GM18868 (cell line): ENCODE data around the gene ZRANB2.

Experiments used
- ATAC-seq: cut with Tn5 transposase; IDR thresholded peaks from one replicate; pipeline ENCODE4 v1.9.1; 2021; ENCODE audit warnings: mild to moderate bottlenecking, moderate library complexity; ENCODE audit not compliant: unreplicated experiment

ZRANB2 gene

DNA sequence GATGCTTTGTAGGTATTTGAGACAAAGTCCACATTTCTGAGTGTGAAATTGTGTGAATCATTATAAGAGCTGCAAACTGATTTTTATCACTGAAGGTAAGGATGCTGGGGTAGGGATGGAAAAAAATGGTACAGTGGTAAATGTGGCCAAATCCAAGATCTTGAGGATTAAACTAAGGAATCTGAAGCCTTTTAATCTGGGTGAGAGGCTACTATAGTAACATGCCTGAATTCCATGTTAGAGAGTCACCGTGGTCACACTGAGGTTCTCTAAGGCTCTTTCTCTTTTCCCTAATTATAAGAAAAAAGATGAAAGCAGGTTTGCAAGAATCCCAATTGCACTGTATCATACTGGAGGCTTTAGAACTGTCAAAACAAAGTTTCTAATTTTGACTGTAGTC lies 50.8 kb downstream of the ZRANB2 start:
- no peak for ATAC-seq

DNA sequence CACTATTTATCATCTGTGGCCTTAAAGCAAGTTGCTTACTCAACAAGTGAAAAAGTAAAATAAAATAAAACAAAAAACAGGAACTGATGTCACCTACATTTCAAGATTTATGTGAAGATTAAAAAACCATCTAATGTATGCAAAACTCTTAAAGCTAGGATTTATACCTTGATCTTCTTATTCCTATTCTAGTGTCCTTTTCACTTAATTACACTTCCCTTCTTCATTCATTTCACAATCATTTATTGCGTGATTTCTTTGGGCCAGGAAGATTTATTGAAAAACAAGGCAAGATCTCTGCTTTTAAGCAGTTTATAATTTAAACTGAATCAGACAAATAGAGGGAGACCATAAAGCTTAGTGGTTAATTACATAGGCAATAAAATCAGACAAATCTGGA lies 51.9 kb downstream of the ZRANB2 start:
- ATAC-seq, result no peak

DNA sequence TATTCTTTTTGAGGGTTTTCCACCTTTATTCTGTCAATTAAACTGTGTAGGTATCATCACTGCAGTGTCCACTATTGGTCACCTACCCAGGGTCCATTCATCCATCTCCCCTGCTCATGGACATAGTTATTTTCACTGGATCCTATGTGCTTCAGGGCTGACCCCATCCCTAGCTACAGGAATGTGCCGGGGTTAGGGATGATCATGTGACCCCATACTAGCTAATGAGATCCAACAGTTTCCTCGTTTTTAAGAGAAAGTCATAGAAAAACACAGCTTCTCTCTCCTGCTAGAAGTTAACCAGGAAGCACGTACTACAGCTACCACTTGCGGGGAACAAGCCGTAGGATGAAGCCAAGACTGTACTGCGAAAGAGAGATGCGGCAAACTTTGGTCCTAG lies 52.8 kb downstream of the ZRANB2 start:
- no peak for ATAC-seq

GRCh38 chr1:71026093-71026492 lies 54.7 kb downstream of the ZRANB2 start:
- no peak for ATAC-seq

DNA sequence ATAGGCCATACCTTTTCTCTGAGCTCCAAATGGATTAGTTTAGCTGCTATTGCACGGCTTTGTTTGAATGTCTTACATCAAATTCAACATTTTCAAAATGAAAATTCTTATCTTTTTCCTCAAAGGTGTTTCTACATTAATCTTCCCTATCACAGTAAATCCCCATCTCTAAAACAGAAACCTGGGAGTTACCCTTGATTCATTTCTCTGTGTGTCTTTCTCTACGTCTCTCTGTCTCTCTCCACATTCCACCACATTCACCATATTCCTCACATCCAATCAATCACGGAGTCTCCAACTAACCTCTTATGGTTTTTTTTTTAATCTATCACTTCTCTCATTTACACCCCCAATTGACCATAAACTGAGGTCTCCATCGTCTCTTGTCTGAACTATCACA lies 57.3 kb downstream of the ZRANB2 start:
- peak; percentile 51 for ATAC-seq

DNA sequence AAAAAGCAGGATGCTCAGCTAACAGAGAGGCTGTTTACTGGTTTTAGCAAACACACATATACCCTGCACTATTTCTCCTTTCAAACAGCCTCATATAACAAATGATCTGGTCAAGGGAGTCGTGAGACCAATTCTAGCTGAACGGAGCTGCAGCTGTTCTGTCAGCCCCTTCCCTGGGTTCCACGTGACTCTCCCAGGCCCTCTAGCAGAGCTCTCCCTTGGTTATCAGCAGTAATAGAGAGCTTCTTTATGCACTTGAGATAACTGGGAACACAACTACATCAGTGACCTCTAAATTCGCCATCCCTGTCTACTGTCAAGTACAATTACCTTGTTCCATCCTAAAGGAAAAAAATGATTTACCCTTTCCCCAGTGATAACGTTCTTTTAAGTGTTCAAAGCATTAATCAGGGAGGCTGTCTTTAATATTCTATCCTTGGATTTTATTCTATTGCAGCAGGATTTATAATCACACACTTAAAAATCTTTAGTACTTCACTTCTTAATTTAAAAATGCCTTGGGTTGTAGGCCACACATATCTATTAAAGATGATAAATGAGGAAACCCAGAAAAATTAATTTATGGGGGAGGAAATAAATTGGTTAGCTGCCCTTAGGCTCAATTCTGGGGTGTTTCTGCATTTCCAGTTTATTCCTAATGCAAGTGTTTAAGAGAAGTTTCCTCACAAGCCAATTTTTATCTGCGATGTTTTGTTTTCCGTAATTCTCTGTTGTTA lies 61.4 kb downstream of the ZRANB2 start:
- ATAC-seq, result no peak

DNA sequence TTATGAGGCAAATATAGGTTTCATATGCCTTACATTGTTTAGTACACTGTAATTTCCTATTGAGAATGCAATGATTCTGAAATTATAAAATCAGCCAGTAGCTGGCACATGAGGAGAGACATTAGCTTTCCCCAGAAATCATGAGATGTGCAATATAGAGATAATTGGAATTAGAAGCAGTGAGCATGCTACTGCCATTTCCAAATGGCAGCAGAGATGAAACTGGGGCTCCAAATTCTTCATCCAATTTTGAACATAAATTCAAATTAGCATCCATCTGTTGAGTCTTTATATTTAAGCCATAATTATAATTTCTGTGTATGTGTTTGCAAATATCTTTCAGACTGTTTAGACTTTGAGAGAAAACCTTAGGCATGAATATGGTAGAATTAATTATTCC lies 62.0 kb downstream of the ZRANB2 start:
- no peak for ATAC-seq

DNA sequence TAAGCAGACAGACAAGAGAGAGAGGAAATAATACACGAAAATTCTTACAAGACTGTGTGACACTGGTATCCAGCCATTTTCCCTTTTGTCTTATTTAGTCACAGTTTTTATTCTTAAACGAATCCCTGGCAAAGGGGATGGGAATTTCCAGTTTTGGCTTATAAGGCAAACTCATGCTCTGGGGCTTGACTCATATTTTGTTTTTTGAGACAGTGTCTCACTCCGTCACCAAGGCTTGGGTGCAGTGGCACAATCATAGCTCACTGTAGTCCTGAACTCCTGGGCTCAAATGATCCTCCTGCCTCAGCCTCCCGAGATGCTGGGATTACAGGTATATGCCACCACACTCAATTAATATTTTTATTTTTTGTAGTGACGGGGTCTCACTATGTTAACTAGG lies 65.1 kb downstream of the ZRANB2 start:
- no peak for ATAC-seq

- ATAC-seq, result no peak
Measured at GRCh38 chr1:71014178-71014579, 66.7 kb downstream of the ZRANB2 start.
